Uterus (tissue), 2 donors: ENCODE measurements around the gene S100PBP.

Experiments
- POLR2A ChIP-seq, 2 donors: fragments of 450-650 bp; IDR thresholded peaks; one replicate each; pipeline ENCODE4 v1.6.1; 2016; ENCODE audit warnings: antibody characterized with exemption in 2 of 2, mild to moderate bottlenecking in 1 of 2, moderate library complexity in 1 of 2
- TF ChIP-seq, protein P1 (sequence below), 4 experiments: fragments of 200-600 bp in 2 of 4; fragments of 450-650 bp in 2 of 4; sonication (generic) in 2 of 4; IDR thresholded peaks; one replicate each; pipeline ENCODE4 v1.5.1; 2016 to 2019; ENCODE audit warnings: antibody characterized with exemption in 4 of 4, mild to moderate bottlenecking in 2 of 4, moderate library complexity in 1 of 4

DNA sequence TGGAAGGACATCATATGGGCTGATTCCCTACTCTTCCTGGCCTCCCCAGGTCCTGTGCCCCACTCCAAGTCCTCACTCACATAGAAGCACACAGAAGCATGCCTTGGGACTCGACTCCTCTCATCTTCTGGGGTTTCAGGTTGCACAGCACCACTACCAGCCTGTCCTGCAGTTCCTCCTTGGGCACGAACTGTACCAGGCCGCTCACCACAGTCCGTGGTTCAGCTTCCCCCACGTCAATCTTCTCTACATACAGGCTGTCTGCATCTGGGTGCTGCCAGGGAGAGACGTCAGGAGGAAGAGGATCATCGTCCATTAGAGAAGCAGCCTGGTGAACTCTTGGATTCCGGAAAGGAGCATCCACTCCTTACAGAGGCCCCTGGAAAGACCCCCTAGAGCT is 37.4 kb upstream of the S100PBP start:
- TF ChIP-seq, protein P1, sequence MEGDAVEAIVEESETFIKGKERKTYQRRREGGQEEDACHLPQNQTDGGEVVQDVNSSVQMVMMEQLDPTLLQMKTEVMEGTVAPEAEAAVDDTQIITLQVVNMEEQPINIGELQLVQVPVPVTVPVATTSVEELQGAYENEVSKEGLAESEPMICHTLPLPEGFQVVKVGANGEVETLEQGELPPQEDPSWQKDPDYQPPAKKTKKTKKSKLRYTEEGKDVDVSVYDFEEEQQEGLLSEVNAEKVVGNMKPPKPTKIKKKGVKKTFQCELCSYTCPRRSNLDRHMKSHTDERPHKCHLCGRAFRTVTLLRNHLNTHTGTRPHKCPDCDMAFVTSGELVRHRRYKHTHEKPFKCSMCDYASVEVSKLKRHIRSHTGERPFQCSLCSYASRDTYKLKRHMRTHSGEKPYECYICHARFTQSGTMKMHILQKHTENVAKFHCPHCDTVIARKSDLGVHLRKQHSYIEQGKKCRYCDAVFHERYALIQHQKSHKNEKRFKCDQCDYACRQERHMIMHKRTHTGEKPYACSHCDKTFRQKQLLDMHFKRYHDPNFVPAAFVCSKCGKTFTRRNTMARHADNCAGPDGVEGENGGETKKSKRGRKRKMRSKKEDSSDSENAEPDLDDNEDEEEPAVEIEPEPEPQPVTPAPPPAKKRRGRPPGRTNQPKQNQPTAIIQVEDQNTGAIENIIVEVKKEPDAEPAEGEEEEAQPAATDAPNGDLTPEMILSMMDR (IDR thresholded peaks at IDR 0.05): no peak
- no peak for TF ChIP-seq POLR2A (IDR thresholded peaks at IDR 0.05)
